GM15510 (cell line): ENCODE measurements around the gene CACNA1C.

Experiments
- POLR2A ChIP-seq: IDR thresholded peaks from 3 replicates; pipeline ENCODE4 v1.6.1; 2011; ENCODE audit warnings: borderline replicate concordance; ENCODE audit not compliant: insufficient read length; ENCODE audit errors: extremely low read depth

The CACNA1C gene

GRCh38 chr12:2372735-2373134 is 319.9 kb downstream of the CACNA1C start:
- TF ChIP-seq POLR2A, result no peak

- TF ChIP-seq POLR2A, result no peak
Observed at GRCh38 chr12:2373307-2373706, 320.5 kb downstream of the CACNA1C start.

GRCh38 chr12:2374092-2374906 is 321.5 kb downstream of the CACNA1C start:
- no peak for TF ChIP-seq POLR2A

GRCh38 chr12:2375871-2376270 is 323.1 kb downstream of the CACNA1C start:
- no peak for TF ChIP-seq POLR2A

GRCh38 chr12:2376908-2377657 is 324.3 kb downstream of the CACNA1C start:
- TF ChIP-seq POLR2A, result no peak

- no peak for TF ChIP-seq POLR2A
Observed at GRCh38 chr12:2378835-2379330, 326.1 kb downstream of the CACNA1C start.

- TF ChIP-seq POLR2A, result no peak
Observed at GRCh38 chr12:2380946-2381345, 328.2 kb downstream of the CACNA1C start.

GRCh38 chr12:2382370-2383155 is 329.8 kb downstream of the CACNA1C start:
- TF ChIP-seq POLR2A, result no peak

GRCh38 chr12:2383325-2384028 is 330.7 kb downstream of the CACNA1C start:
- TF ChIP-seq POLR2A, result no peak

- no peak for TF ChIP-seq POLR2A
Observed at GRCh38 chr12:2384029-2384386, 331.2 kb downstream of the CACNA1C start.

GRCh38 chr12:2384533-2385351 is 332.0 kb downstream of the CACNA1C start:
- no peak for TF ChIP-seq POLR2A

GRCh38 chr12:2385529-2385928 is 332.7 kb downstream of the CACNA1C start:
- TF ChIP-seq POLR2A, result no peak

GRCh38 chr12:2386566-2386965 is 333.8 kb downstream of the CACNA1C start:
- TF ChIP-seq POLR2A, result no peak
